B cell (primary cell): Measurements from ENCODE around the gene SEMA6C. TPM values are rescaled to one million over a fixed set of nuclear protein-coding genes. Genes with fewer than 3 reads are reported as not detected.

Source experiments
- ATAC-seq: fragments of 200-7000 bp; cut with Tn5 transposase; one replicate; pipeline ENCODE4 v1.10.0; 2021; ENCODE audit warnings: low read depth, mild to moderate bottlenecking, moderate number of reproducible peaks, moderate library complexity
- CTCF ChIA-PET: fragments of 350-600 bp; sonication (Branson Sonifier 250); formaldehyde crosslinking; loops from one replicate; lab custom pipeline; 2021; ENCODE audit warnings: antibody characterized with exemption, inconsistent platforms; lab: Charles Lee
- POLR2A ChIA-PET: fragments of 350-600 bp; sonication (Branson Sonifier 250); formaldehyde crosslinking; loops from one replicate; lab custom pipeline; 2021; ENCODE audit warnings: antibody characterized with exemption; lab: Charles Lee
- DNase-seq: peaks from one replicate; pipeline ENCODE4 v3.0.0; 2013
- H2AFZ ChIP-seq: 2 replicates; pipeline ENCODE4 v1.6.1; 2012; ENCODE audit warnings: mild to moderate bottlenecking, low read depth, low read length; ENCODE audit not compliant: insufficient read depth, poor library complexity, severe bottlenecking
- H3K27ac ChIP-seq, 2 donors: 1 replicate in 1 of 2; 2 replicates in 1 of 2; pipeline ENCODE4 v1.5.1; 2012 to 2013; ENCODE audit warnings: low read length in 2 of 2, mild to moderate bottlenecking in 2 of 2, moderate library complexity in 1 of 2
- H3K27me3 ChIP-seq, 4 experiments: fragments of 200-600 bp in 1 of 4; sonication (generic) in 1 of 4; replicated peaks in 1 of 4; 1 replicate in 2 of 4; 2 replicates in 2 of 4; pipeline versions ENCODE4 v1.6.1 to v1.7.0; 2013 to 2016; ENCODE audit warnings: low read length in 3 of 4, mild to moderate bottlenecking in 2 of 4, mixed read lengths in 1 of 4, moderate library complexity in 1 of 4; ENCODE audit not compliant: insufficient read depth in 4 of 4, control insufficient read depth in 3 of 4; ENCODE audit errors: control extremely low read depth in 1 of 4
- H3K36me3 ChIP-seq, 2 experiments: replicated peaks in 1 of 2; 1 replicate in 1 of 2; 2 replicates in 1 of 2; pipeline versions ENCODE4 v1.6.1 to v1.7.1; 2013; ENCODE audit warnings: low read length in 1 of 2; ENCODE audit not compliant: insufficient read depth in 2 of 2, control insufficient read depth in 1 of 2; ENCODE audit errors: control extremely low read depth in 1 of 2, extremely low read depth in 1 of 2
- H3K4me1 ChIP-seq, 2 donors: fragments of 200-600 bp in 1 of 2; sonication (generic) in 1 of 2; 1 replicate in 1 of 2; 2 replicates in 1 of 2; pipeline versions ENCODE4 v1.5.1 to v1.6.1; 2013 to 2017; ENCODE audit warnings: low read length in 2 of 2; ENCODE audit not compliant: control insufficient read depth in 2 of 2, insufficient read depth in 2 of 2
- H3K4me2 ChIP-seq: replicated peaks from 2 replicates; pipeline ENCODE3; 2012; ENCODE audit warnings: mild to moderate bottlenecking, low read depth, low read length; ENCODE audit not compliant: poor library complexity, severe bottlenecking
- H3K4me3 ChIP-seq, 5 experiments: fragments of 200-600 bp in 1 of 5; sonication (generic) in 1 of 5; 1 replicate in 3 of 5; 2 replicates in 2 of 5; pipeline versions ENCODE4 v1.5.1 to v1.7.0; 2011 to 2016; ENCODE audit warnings: low read length in 4 of 5, mild to moderate bottlenecking in 4 of 5, low read depth in 2 of 5, control low read depth in 1 of 5, moderate library complexity in 1 of 5; ENCODE audit not compliant: insufficient read depth in 1 of 5; ENCODE audit errors: control extremely low read depth in 1 of 5, extremely low read depth in 1 of 5
- H3K79me2 ChIP-seq: fragments of 200-600 bp; sonication (generic); one replicate; pipeline ENCODE4 v1.6.0; 2016; ENCODE audit warnings: low read length; ENCODE audit not compliant: control insufficient read depth, insufficient read depth
- H3K9ac ChIP-seq: fragments of 200-600 bp; sonication (generic); 2 replicates; pipeline ENCODE4 v1.6.1; 2017; ENCODE audit warnings: mild to moderate bottlenecking, low read length, moderate library complexity
- H3K9me3 ChIP-seq, 3 donors: one replicate each; pipeline versions ENCODE4 v1.6.1 to v1.7.1; 2013; ENCODE audit warnings: low read length in 2 of 3; ENCODE audit not compliant: control insufficient read depth in 2 of 3, insufficient read depth in 1 of 3; ENCODE audit errors: control extremely low read depth in 1 of 3
- H4K20me1 ChIP-seq: 2 replicates; pipeline ENCODE4 v1.6.0; 2012; ENCODE audit warnings: mild to moderate bottlenecking, low read length; ENCODE audit not compliant: insufficient read depth, control insufficient read depth, poor library complexity, severe bottlenecking
- H3K27ac Mint-ChIP-seq: one replicate; pipeline ENCODE4 v1.8.0; 2021; ENCODE audit warnings: mixed read lengths
- H3K27me3 Mint-ChIP-seq: one replicate; pipeline ENCODE4 v1.8.0; 2021; ENCODE audit warnings: mixed read lengths
- H3K4me1 Mint-ChIP-seq: one replicate; pipeline ENCODE4 v1.8.0; 2021; ENCODE audit warnings: mixed read lengths
- H3K4me3 Mint-ChIP-seq: one replicate; pipeline ENCODE4 v1.8.0; 2021; ENCODE audit warnings: mixed read lengths
- H3K9me3 Mint-ChIP-seq: one replicate; pipeline ENCODE4 v1.8.0; 2022; ENCODE audit warnings: mixed read lengths; ENCODE audit not compliant: insufficient read depth
- EZH2 ChIP-seq: IDR thresholded peaks from 2 replicates; pipeline ENCODE4 v1.6.1; 2012; ENCODE audit warnings: borderline replicate concordance, low read depth, mild to moderate bottlenecking, moderate library complexity, low read length; ENCODE audit not compliant: insufficient read depth, poor library complexity, severe bottlenecking
- WGBS: methylation state at CpG from one replicate; pipeline ENCODE4 v1.1.5; 2013; ENCODE audit warnings: missing lambda C conversion rate; ENCODE audit not compliant: insufficient coverage; 5-methylcytosine and 5-hydroxymethylcytosine counted together
- intact Hi-C: fragments of 100-400 bp; cut with micrococcal nuclease; formaldehyde crosslinking; loops from one replicate; pipeline ENCODE4 v1.10.0; 2022
- polyA plus RNA-seq: library from polyadenylated mRNA; depleted of rRNA; stranded (reverse); fragments of >200 nt; gene quantifications from 2 replicates; pipeline ENCODE4 v1.2.3, GENCODE V29; 2012
- total RNA-seq, 2 donors: library from RNA; stranded (reverse); fragments of 120-200 nt in 1 of 2; gene quantifications; 1 replicate in 1 of 2; 2 replicates in 1 of 2; pipeline versions ENCODE4 v1.2.3 to v1.2.4, GENCODE V29; 2013 to 2022
- TF ChIP-seq, protein P1 (sequence below): fragments of 200-600 bp; IDR thresholded peaks from one replicate; pipeline ENCODE4 v1.8.0; 2022; ENCODE audit warnings: antibody characterized with exemption, mild to moderate bottlenecking

SEMA6C gene
- total and polyA plus RNA-seq, 2 donors (not counting 1 experiment from before 2014, with no cell fraction given), result 0.86 to 1.3 TPM

DNA sequence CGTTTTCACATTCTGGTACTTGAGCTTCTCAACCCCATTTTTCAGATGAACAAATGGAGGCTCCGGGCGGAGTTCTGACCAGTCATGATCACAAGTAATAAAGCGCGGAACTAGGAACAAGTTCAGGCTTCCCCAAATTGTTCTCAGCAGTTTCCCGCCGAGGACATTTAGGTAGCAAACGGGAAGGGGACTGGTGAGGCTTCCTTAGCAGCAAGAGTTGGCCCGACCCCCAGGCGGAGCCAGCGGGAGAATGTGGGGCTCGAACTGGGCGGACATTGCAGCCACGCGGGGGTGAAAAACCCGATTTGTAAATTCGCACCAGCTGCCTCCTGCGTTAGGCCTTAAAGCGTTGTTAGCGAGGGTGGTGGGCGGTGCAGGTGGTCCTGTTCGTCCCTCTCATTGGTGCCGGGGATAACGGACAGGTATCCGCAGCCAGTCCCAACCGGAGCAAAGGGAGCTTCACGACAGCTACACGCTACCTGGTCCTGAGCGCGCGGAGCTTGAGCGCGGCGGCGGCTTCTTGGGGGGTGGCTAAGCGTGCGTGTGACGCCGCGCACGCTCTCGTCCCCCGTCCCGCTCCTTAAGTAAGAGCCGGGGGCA lies 15.3 kb downstream of the SEMA6C start:
- Histone ChIP-seq H3K36me3 (no peaks in the 10 kb centered on the region), H3K9ac (peak overlapping the region; percentile 58), H3K27me3 (peaks cover 0 to 4% (median 0%) of the 10 kb centered on the region in 4 experiments), H4K20me1 (no peaks in the 10 kb centered on the region), H3K4me2 (peak overlapping the region; percentile 76), H3K27ac (peak overlapping the region; percentile 46 to 53), H3K9me3 (no peaks in the 10 kb centered on the region), H3K4me1 (peaks cover 6 to 15% of the 10 kb centered on the region in 2 donors), H3K4me3 (peak overlapping the region in 4 of 5 experiments; percentile 42 to 58 (median 51)), H2AFZ (peak overlapping the region; percentile 82), H3K79me2 (no peaks in the 10 kb centered on the region)
- Mint-ChIP-seq H3K27me3 (no peaks in the 10 kb centered on the region), H3K4me1 (peaks cover 14% of the 10 kb centered on the region), H3K9me3 (no peaks in the 10 kb centered on the region), H3K27ac (peak overlapping the region; percentile 92), H3K4me3 (peak overlapping the region; percentile 89)
- peak; percentile 89 for DNase-seq
- WGBS, result 7% methylated on average over 44 of the region's 45 CpGs
- intact Hi-C loops, result loop anchor here (1.0 to 2.0 kb wide), 3 partner anchors 15 to 60 kb away; partner anchors contain the start of genes SEMA6C and TNFAIP8L2
- POLR2A ChIA-PET, result interaction anchor here (0.8 to 1.2 kb wide), 3 partner anchors 25 to 68 kb away, joined by 3 to 4 read pairs (median 3); partner anchors contain the start of genes PIP5K1A and TNFAIP8L2
- TF ChIP-seq, protein P1, sequence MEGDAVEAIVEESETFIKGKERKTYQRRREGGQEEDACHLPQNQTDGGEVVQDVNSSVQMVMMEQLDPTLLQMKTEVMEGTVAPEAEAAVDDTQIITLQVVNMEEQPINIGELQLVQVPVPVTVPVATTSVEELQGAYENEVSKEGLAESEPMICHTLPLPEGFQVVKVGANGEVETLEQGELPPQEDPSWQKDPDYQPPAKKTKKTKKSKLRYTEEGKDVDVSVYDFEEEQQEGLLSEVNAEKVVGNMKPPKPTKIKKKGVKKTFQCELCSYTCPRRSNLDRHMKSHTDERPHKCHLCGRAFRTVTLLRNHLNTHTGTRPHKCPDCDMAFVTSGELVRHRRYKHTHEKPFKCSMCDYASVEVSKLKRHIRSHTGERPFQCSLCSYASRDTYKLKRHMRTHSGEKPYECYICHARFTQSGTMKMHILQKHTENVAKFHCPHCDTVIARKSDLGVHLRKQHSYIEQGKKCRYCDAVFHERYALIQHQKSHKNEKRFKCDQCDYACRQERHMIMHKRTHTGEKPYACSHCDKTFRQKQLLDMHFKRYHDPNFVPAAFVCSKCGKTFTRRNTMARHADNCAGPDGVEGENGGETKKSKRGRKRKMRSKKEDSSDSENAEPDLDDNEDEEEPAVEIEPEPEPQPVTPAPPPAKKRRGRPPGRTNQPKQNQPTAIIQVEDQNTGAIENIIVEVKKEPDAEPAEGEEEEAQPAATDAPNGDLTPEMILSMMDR, result no peak
- TF ChIP-seq EZH2, result no peak
- peak; percentile 100 for ATAC-seq
- CTCF ChIA-PET, result interaction anchor here (1.1 to 3.1 kb wide), 8 partner anchors 13 to 157 kb away, joined by 3 to 21 read pairs (median 5); partner anchors contain the start of genes CERS2 and TNFAIP8L2

DNA sequence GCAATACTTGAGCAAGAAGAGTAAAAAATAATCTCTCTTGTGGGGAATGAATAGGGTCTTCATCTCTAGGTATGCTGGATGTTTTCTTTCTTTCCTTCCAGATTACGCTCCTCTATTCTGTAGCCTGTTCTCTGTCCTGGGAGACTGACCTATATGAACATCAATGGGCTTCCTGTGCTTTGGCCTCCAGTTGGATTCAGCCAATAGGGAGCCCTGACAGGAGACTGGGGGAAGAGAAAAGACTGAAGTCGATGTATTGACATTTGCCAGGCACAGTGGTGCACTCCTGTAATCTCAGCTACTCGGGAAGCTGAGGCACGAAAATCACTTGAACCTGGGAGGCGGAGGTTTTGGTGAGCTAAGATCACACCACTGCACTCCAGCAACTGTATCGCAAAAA lies 17.6 kb downstream of the SEMA6C start:
- peaks cover 0 to 4% (median 0%) of the 10 kb centered on the region in 4 experiments for H3K27me3 ChIP-seq
- peaks cover 6 to 15% of the 10 kb centered on the region in 2 donors for H3K4me1 ChIP-seq
- intact Hi-C loops, result no loop called here
- H3K4me3 ChIP-seq, result no peak overlapping the region
- H3K4me2 ChIP-seq, result no peak overlapping the region
- Mint-ChIP-seq H3K9me3 (no peaks in the 10 kb centered on the region), H3K4me3 (no peak overlapping the region), H3K4me1 (peaks cover 14% of the 10 kb centered on the region), H3K27ac (no peak overlapping the region), H3K27me3 (no peaks in the 10 kb centered on the region)
- H3K79me2 ChIP-seq, result no peaks in the 10 kb centered on the region
- TF ChIP-seq EZH2, result no peak
- TF ChIP-seq, protein P1, result no peak
- WGBS, result 92% methylated on average over 4 of the region's 6 CpGs
- CTCF ChIA-PET, result interaction anchor here (1.2 to 3.1 kb wide), 2 partner anchors 29 kb away, joined by 3 to 21 read pairs; no protein-coding TSS in a partner anchor
- peaks cover 0 to 6% of the 10 kb centered on the region in 2 experiments for H3K36me3 ChIP-seq
- H3K9ac ChIP-seq, result no peak overlapping the region
- DNase-seq (no peak), ATAC-seq (no peak)
- H3K27ac ChIP-seq, result no peak overlapping the region
- no peaks in the 10 kb centered on the region for H3K9me3 ChIP-seq
- POLR2A ChIA-PET, result interaction anchor here (0.7 kb wide), 1 partner anchor 14 kb away, joined by 10 read pairs; no protein-coding TSS in a partner anchor
- no peaks in the 10 kb centered on the region for H4K20me1 ChIP-seq
- no peak overlapping the region for H2AFZ ChIP-seq
